Transverse colon (tissue), 4 donors: Measurements from ENCODE around the gene HELB. TPM values are rescaled to one million over a fixed set of nuclear protein-coding genes. Genes with fewer than 3 reads are reported as not detected.

Source experiments
- DNase-seq: peaks from one replicate; pipeline ENCODE4 v3.0.0-alpha.2; 2019
- H3K27ac ChIP-seq, 4 donors: fragments of 200-600 bp; sonication (generic); 2 replicates each; pipeline ENCODE4 v1.5.1; 2016 to 2018; ENCODE audit warnings: inconsistent platforms in 4 of 4
- H3K27me3 ChIP-seq: fragments of 200-600 bp; sonication (generic); 2 replicates; pipeline ENCODE4 v1.5.1; 2017; ENCODE audit warnings: inconsistent platforms
- H3K36me3 ChIP-seq, 4 donors: fragments of 200-600 bp; sonication (generic); 2 replicates each; pipeline ENCODE4 v1.5.1; 2017 to 2019; ENCODE audit warnings: inconsistent platforms in 4 of 4
- H3K4me1 ChIP-seq, 4 donors: fragments of 200-600 bp; sonication (generic); 2 replicates each; pipeline ENCODE4 v1.5.1; 2017 to 2020; ENCODE audit warnings: inconsistent platforms in 4 of 4
- H3K4me3 ChIP-seq, 4 donors: fragments of 200-600 bp; sonication (generic); 1 replicate in 1 of 4; 2 replicates in 3 of 4; pipeline versions ENCODE4 v1.5.1 to v1.6.1; 2017 to 2019; ENCODE audit warnings: inconsistent platforms in 4 of 4
- H3K9me3 ChIP-seq, 2 donors: fragments of 200-600 bp; sonication (generic); 2 replicates each; pipeline ENCODE4 v1.5.1; 2017 to 2019; ENCODE audit warnings: inconsistent platforms in 2 of 2
- CTCF ChIP-seq, 5 experiments: fragments of 200-600 bp in 3 of 5; fragments of 450-650 bp in 2 of 5; sonication (generic) in 3 of 5; IDR thresholded peaks; 1 replicate in 2 of 5; 2 replicates in 3 of 5; pipeline ENCODE4 v1.5.1; 2016 to 2017; ENCODE audit warnings: antibody characterized with exemption in 5 of 5, inconsistent platforms in 3 of 5, mild to moderate bottlenecking in 2 of 5, moderate library complexity in 1 of 5
- EP300 ChIP-seq: sonication (generic); formaldehyde crosslinking; IDR thresholded peaks from one replicate; pipeline ENCODE4 v1.6.1; 2017; ENCODE audit warnings: antibody characterized with exemption, low read depth
- POLR2A ChIP-seq: fragments of 450-650 bp; IDR thresholded peaks from one replicate; pipeline ENCODE4 v1.6.1; 2016; ENCODE audit warnings: antibody characterized with exemption, mild to moderate bottlenecking, moderate library complexity
- POLR2AphosphoS5 ChIP-seq, 3 donors: sonication (generic); formaldehyde crosslinking; IDR thresholded peaks; one replicate each; pipeline ENCODE4 v1.6.1; 2016; ENCODE audit warnings: antibody characterized with exemption in 3 of 3
- WGBS, 2 donors: methylation state at CpG; one replicate each; pipeline ENCODE4 v1.1.5; 2018; ENCODE audit warnings: low coverage in 1 of 2; 5-methylcytosine and 5-hydroxymethylcytosine counted together
- in situ Hi-C, 4 donors: fragments of 200-750 bp; cut with MboI; loops; one replicate each; pipeline versions ENCODE4 v1.15.0 to v1.15.1; 2017; ENCODE audit warnings: low sequenced_read_pairs in 3 of 4, low pct_ligation_motif_present in 1 of 4, low pct_unique_long_range_greater_than_20kb in 1 of 4
- intact Hi-C: fragments of 100-400 bp; cut with DNase I; formaldehyde crosslinking; loops from one replicate; pipeline ENCODE4 v1.15.1; 2023; ENCODE audit warnings: low total_unique reads
- total RNA-seq, 4 donors: library from RNA; depleted of rRNA; stranded (reverse); fragments of >200 nt; gene quantifications; one replicate each; pipeline ENCODE4 v1.1.0, GENCODE V29; 2016

Gene HELB
- total RNA-seq, 4 donors from 2014 or later = 1.4 to 17.2 (median 9.8) TPM

- TF ChIP-seq EP300 (no peak), CTCF (IDR thresholded peaks at IDR 0.05) (no peak), POLR2AphosphoS5 (IDR thresholded peaks at IDR 0.05) (no peak), POLR2A (no peak)
- no peaks in the 10 kb centered on the region for H3K36me3 ChIP-seq
- in situ Hi-C loops (loop anchor here in 3 of 4 donors (10.0 to 25.0 kb wide), 5 partner anchors 134 to 592 kb away; partner anchors contain the start of gene GRIP1 (in 2 of the 3)), intact Hi-C loops (no loop called here)
- no peaks in the 10 kb centered on the region for H3K27me3 ChIP-seq
- no peaks in the 10 kb centered on the region for H3K9me3 ChIP-seq
- H3K27ac ChIP-seq = no peak overlapping the region
- no peak for DNase-seq
- WGBS, 2 donors = 50 to 88% methylated on average over 1 of the region's 1 CpG
- no peak overlapping the region for H3K4me3 ChIP-seq
- H3K4me1 ChIP-seq = no peaks in the 10 kb centered on the region
Measured at GRCh38 chr12:66270613-66271012, 31.7 kb upstream of the HELB start.

GRCh38 chr12:66272650-66273049 lies 29.6 kb upstream of the HELB start:
- Histone ChIP-seq H3K4me3 (no peak overlapping the region), H3K9me3 (no peaks in the 10 kb centered on the region), H3K4me1 (no peaks in the 10 kb centered on the region), H3K36me3 (no peaks in the 10 kb centered on the region), H3K27me3 (no peaks in the 10 kb centered on the region), H3K27ac (no peak overlapping the region)
- WGBS, 2 donors = 61 to 92% methylated on average over 2 to 3 of the region's 3 CpGs
- in situ Hi-C loops (loop anchor here in 3 of 4 donors (10.0 to 25.0 kb wide), 5 partner anchors 132 to 590 kb away; partner anchors contain the start of gene GRIP1 (in 2 of the 3)), intact Hi-C loops (no loop called here)
- DNase-seq = no peak
- no peak for TF ChIP-seq POLR2AphosphoS5 (IDR thresholded peaks at IDR 0.05)
- no peak for TF ChIP-seq CTCF (IDR thresholded peaks at IDR 0.05)
- TF ChIP-seq EP300 = no peak
- TF ChIP-seq POLR2A = no peak

- Histone ChIP-seq H3K27ac (no peak overlapping the region), H3K27me3 (no peaks in the 10 kb centered on the region), H3K4me1 (no peaks in the 10 kb centered on the region), H3K4me3 (no peak overlapping the region), H3K36me3 (no peaks in the 10 kb centered on the region), H3K9me3 (no peaks in the 10 kb centered on the region)
- DNase-seq = no peak
- WGBS, 2 donors = 71 to 83% methylated on average over 1 of the region's 1 CpG
- intact Hi-C loops (no loop called here), in situ Hi-C loops (loop anchor here in 3 of 4 donors (10.0 to 25.0 kb wide), 5 partner anchors 132 to 589 kb away; partner anchors contain the start of gene GRIP1 (in 2 of the 3))
- TF ChIP-seq POLR2A (no peak), POLR2AphosphoS5 (IDR thresholded peaks at IDR 0.05) (no peak), EP300 (no peak), CTCF (IDR thresholded peaks at IDR 0.05) (no peak)
Measured at GRCh38 chr12:66273147-66273546, 29.1 kb upstream of the HELB start.

GRCh38 chr12:66275040-66275439 lies 27.3 kb upstream of the HELB start:
- Histone ChIP-seq H3K4me3 (no peak overlapping the region), H3K36me3 (no peaks in the 10 kb centered on the region), H3K9me3 (no peaks in the 10 kb centered on the region), H3K4me1 (no peaks in the 10 kb centered on the region), H3K27me3 (no peaks in the 10 kb centered on the region), H3K27ac (no peak overlapping the region)
- intact Hi-C loops = no loop called here
- TF ChIP-seq EP300 (no peak), CTCF (IDR thresholded peaks at IDR 0.05) (no peak), POLR2A (no peak), POLR2AphosphoS5 (IDR thresholded peaks at IDR 0.05) (no peak)
- in situ Hi-C loops = loop anchor here (5.0 to 25.0 kb wide), 6 partner anchors 130 to 430 kb away; partner anchors contain the start of genes GRIP1 (in 1 of the 4) and LLPH (in 1 of the 4)
- DNase-seq = no peak
- WGBS, 2 donors = 61 to 75% methylated on average over 2 of the region's 2 CpGs
